Nephron progenitor cell (in vitro differentiated cells): ENCODE measurements around the gene KHDC1L.

Source experiments
- DNase-seq: peaks from one replicate; pipeline ENCODE4 v3.0.0; 2021
- H3K27ac Mint-ChIP-seq: 2 replicates; pipeline ENCODE4 v1.8.0; 2021; ENCODE audit warnings: mild to moderate bottlenecking, moderate library complexity, mixed read lengths
- H3K27me3 Mint-ChIP-seq: 2 replicates; pipeline ENCODE4 v1.8.0; 2021; ENCODE audit warnings: mild to moderate bottlenecking, low read depth, mixed read lengths; ENCODE audit not compliant: poor library complexity
- H3K36me3 Mint-ChIP-seq: 2 replicates; pipeline ENCODE4 v1.8.0; 2021; ENCODE audit warnings: low read depth, mixed read lengths
- H3K4me1 Mint-ChIP-seq: 2 replicates; pipeline ENCODE4 v1.8.0; 2021; ENCODE audit warnings: mixed read lengths
- H3K4me3 Mint-ChIP-seq: 2 replicates; pipeline ENCODE4 v1.8.0; 2021; ENCODE audit warnings: mild to moderate bottlenecking, moderate library complexity, mixed read lengths
- H3K9me3 Mint-ChIP-seq: 2 replicates; pipeline ENCODE4 v1.8.0; 2021; ENCODE audit warnings: mild to moderate bottlenecking, moderate library complexity, mixed read lengths
- CTCF ChIP-seq: fragments of 200-600 bp; sonication (generic); IDR thresholded peaks from 2 replicates; pipeline ENCODE4 v1.5.0; 2021; ENCODE audit warnings: antibody characterized with exemption

The KHDC1L gene

DNA sequence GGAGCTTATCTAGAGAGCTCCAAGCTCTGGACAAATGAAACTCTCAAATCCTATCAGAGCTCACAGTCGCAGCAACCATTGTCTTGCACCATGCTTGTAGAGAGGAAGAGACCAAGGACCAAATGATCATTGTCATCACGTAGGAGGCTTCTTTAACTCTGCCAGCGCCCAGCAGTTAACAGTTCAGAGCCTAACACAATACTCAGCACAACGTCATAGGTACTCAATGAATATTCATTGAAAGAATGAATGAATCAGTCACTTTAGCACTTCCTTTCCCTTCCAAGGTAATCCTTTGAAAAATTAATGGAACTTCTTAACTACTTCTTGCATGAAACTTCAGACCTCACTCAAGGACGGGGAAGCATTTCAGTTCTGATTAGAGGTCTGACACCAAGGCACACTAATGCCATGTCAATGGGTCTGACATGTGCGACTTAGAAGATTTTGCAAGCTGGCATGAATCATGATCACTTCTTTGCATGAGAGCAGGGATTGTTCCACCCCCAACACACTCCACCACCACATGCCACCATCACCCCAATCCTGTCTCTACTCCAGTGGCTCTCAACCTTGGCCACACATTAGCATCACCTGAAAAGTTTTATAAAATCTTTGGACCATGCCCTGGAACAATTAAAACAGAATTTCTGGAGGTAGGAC is 45.1 kb downstream of the KHDC1L start:
- no peak overlapping the region for H3K4me3 Mint-ChIP-seq
- no peaks in the 10 kb centered on the region for H3K9me3 Mint-ChIP-seq
- H3K27ac Mint-ChIP-seq = no peak overlapping the region
- H3K27me3 Mint-ChIP-seq = no peaks in the 10 kb centered on the region
- no peak for TF ChIP-seq CTCF
- no peak for DNase-seq
- no peaks in the 10 kb centered on the region for H3K36me3 Mint-ChIP-seq
- H3K4me1 Mint-ChIP-seq = peaks cover 21% of the 10 kb centered on the region

DNA sequence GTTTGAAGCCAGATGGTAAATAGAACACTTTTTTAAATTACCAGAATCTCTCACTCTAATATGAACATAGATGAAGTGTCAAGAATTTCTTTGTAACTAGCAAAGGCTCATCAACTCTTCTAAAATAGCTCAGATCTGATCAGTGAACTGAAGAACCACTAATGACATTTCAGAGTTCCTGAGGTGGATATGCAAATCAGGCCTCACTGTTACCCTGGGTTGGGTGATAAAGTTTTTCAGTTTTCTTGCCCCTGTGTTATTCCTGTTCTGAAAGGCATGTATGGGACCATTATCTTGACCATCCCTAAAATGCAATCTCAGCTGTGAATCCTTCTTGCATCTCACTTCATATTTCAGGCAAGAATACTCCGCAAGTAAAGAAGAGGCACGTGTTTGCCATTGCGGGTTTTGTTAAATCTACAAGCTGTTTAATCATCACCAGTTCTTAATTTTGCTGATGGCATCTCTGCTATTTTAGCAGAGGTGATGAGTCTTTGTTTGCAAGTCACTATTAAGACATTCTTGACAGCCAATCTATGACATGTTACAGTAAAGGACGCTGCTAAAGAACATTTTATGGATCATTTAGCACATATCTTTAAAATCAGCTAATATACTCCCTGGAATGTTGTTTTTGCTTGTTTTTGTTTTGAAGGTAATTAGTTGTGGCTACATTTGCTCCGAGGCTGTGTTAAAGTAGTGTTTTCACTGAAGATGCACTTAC is 47.9 kb downstream of the KHDC1L start:
- H3K36me3 Mint-ChIP-seq = no peaks in the 10 kb centered on the region
- no peak for TF ChIP-seq CTCF
- no peak overlapping the region for H3K4me3 Mint-ChIP-seq
- no peaks in the 10 kb centered on the region for H3K9me3 Mint-ChIP-seq
- no peaks in the 10 kb centered on the region for H3K27me3 Mint-ChIP-seq
- H3K4me1 Mint-ChIP-seq = peaks cover 21% of the 10 kb centered on the region
- DNase-seq = no peak
- H3K27ac Mint-ChIP-seq = no peak overlapping the region

GRCh38 chr6:73176057-73176456 is 49.2 kb downstream of the KHDC1L start:
- Mint-ChIP-seq H3K27me3 (no peaks in the 10 kb centered on the region), H3K36me3 (no peaks in the 10 kb centered on the region), H3K4me1 (peaks cover 20% of the 10 kb centered on the region), H3K27ac (no peak overlapping the region), H3K4me3 (no peak overlapping the region), H3K9me3 (no peaks in the 10 kb centered on the region)
- DNase-seq = no peak
- no peak for TF ChIP-seq CTCF

GRCh38 chr6:73174646-73175045 is 50.6 kb downstream of the KHDC1L start:
- no peak overlapping the region for H3K27ac Mint-ChIP-seq
- H3K27me3 Mint-ChIP-seq = no peaks in the 10 kb centered on the region
- H3K36me3 Mint-ChIP-seq = no peaks in the 10 kb centered on the region
- no peak for DNase-seq
- H3K4me3 Mint-ChIP-seq = no peak overlapping the region
- H3K9me3 Mint-ChIP-seq = no peaks in the 10 kb centered on the region
- H3K4me1 Mint-ChIP-seq = peaks cover 6% of the 10 kb centered on the region
- TF ChIP-seq CTCF = no peak
